ENCODE results near the gene PRKN.

- TF ChIP-seq CTCF (IDR thresholded peaks at IDR 0.05) (no peak), POLR2A (IDR thresholded peaks at IDR 0.05) (no peak), POLR2AphosphoS5 (IDR thresholded peaks at IDR 0.05; ENCODE audit: insufficient read depth in 1 of 2, low read depth in 1 of 2) (no peak)
Measured at GRCh38 chr6:161696801-161697200, 1030.8 kb downstream of the PRKN start.
